Measurements from ENCODE around the gene FIBCD1. TPM values are rescaled to one million over a fixed set of nuclear protein-coding genes. Genes with fewer than 3 reads are reported as not detected.

FIBCD1 gene
- total RNA-seq, 1 experiment from 2014 or later = 7.1 TPM

DNA sequence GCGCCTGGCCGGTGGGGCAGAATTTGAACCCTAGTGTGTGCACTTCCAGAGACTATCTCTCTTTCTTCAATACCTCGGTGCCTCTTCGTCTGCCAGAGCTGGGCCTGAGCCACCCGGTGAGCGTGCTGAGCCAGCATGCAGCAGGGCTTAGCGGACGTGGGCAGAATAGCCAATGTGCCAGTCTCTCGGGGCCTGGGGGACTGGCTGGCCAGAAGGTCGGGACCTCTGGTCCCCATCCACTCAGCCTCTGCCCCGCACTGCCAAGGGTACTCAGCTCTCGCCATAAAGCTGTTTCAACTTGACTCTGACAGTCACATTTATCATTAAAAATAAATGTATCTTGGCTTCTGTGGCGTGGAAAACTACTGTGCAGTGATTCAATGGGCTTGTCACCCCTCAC lies 4.2 kb upstream of the FIBCD1 start:
- no peak overlapping the region for H2AFZ ChIP-seq (ENCODE audit: low read length)
- Mint-ChIP-seq H3K36me3 (ENCODE audit: insufficient read depth in 1 of 3, low read depth in 3 of 3) (no peaks in the 10 kb centered on the region), H3K4me1 (peaks cover 14 to 23% of the 10 kb centered on the region in 2 experiments), H3K4me3 (no peak overlapping the region), H3K9me3 (no peaks in the 10 kb centered on the region; a peak in 1 of 5 replicates), H3K27ac (peak overlapping the region in 1 of 3 experiments; percentile 35; a peak in 1 of 7 replicates), H3K27me3 (ENCODE audit: low read depth) (peaks cover 52% of the 10 kb centered on the region)
- no peak for TF ChIP-seq CTCF (conservative IDR thresholded peaks at IDR 0.05)
- no peaks in the 10 kb centered on the region for H4K20me1 ChIP-seq (ENCODE audit: control insufficient read depth, insufficient read depth, insufficient read length)
- H3K4me1 ChIP-seq (ENCODE audit: insufficient read depth, low read length) = no peaks in the 10 kb centered on the region
- H3K79me2 ChIP-seq (ENCODE audit: insufficient read depth, low read length) = no peaks in the 10 kb centered on the region
- H3K56ac ChIP-seq (ENCODE audit: insufficient read length, low read depth, low read length) = no peak overlapping the region
- peaks cover 11% of the 10 kb centered on the region for H3K23me2 ChIP-seq (ENCODE audit: insufficient read length, low read depth, low read length, poor library complexity, severe bottlenecking)
- H3K9ac ChIP-seq (ENCODE audit: extremely low read depth, insufficient read length, low read length) = no peak overlapping the region
- no peaks in the 10 kb centered on the region for H3K9me3 ChIP-seq (ENCODE audit: control insufficient read depth, low read depth, low read length)
- H3K4me2 ChIP-seq (ENCODE audit: insufficient read depth, insufficient read length, low read length) = no peak overlapping the region
- H4K8ac ChIP-seq (replicated peaks; ENCODE audit: insufficient read length, low read depth, low read length) = no peak overlapping the region
- H2AK5ac ChIP-seq (ENCODE audit: insufficient read length, low read length) = no peak overlapping the region
- WGBS (ENCODE audit: extremely low coverage, insufficient read length, low lambda C conversion rate) = no CpG with 5 or more reads among the region's 13 CpGs
- H4K91ac ChIP-seq (ENCODE audit: insufficient read length, low read depth, low read length) = no peak overlapping the region
- no peak overlapping the region for H2BK12ac ChIP-seq (ENCODE audit: insufficient read length, low read depth, low read length)
- no peak overlapping the region for H3K23ac ChIP-seq (ENCODE audit: insufficient read length, low read depth, low read length)
- H4K5ac ChIP-seq (ENCODE audit: insufficient read length, low read depth, low read length) = no peak overlapping the region
- no peak overlapping the region for H3T11ph ChIP-seq (ENCODE audit: low read length)
- H3K18ac ChIP-seq (ENCODE audit: insufficient read length, low read depth, low read length) = no peak overlapping the region
- no peaks in the 10 kb centered on the region for H3K79me1 ChIP-seq (ENCODE audit: insufficient read depth, low read depth, low read length, poor library complexity, severe bottlenecking)
- no peak overlapping the region for H3K4ac ChIP-seq (ENCODE audit: low read depth, low read length)
- no peak overlapping the region for H2BK20ac ChIP-seq (ENCODE audit: low read depth, low read length, poor library complexity, severe bottlenecking)
- H3K27ac ChIP-seq (ENCODE audit: insufficient read length, low read depth, low read length) = no peak overlapping the region
- H2BK15ac ChIP-seq (ENCODE audit: low read depth, low read length) = no peak overlapping the region
- no peak for DNase-seq
- no peak overlapping the region for H2BK5ac ChIP-seq (ENCODE audit: insufficient read length, low read length)
- H2BK120ac ChIP-seq (ENCODE audit: low read depth, low read length, poor library complexity, severe bottlenecking) = no peak overlapping the region
- H3K27me3 ChIP-seq (ENCODE audit: insufficient read depth, low read length) = peaks cover 7% of the 10 kb centered on the region; the same call in 1 of the 2 replicates
- H3K14ac ChIP-seq (ENCODE audit: insufficient read depth, low read length) = no peak overlapping the region

All from H9 (cell line).